HCT116 (cell line): ENCODE measurements around the gene KNSTRN. TPM values are rescaled to one million over a fixed set of nuclear protein-coding genes. Genes with fewer than 3 reads are reported as not detected.

Source experiments
- ATAC-seq: fragments of 200-7000 bp; cut with Tn5 transposase; 2 replicates; pipeline ENCODE4 v1.9.1; 2020; ENCODE audit warnings: mild to moderate bottlenecking, moderate library complexity
- BruUV-seq: library from RNA; stranded (reverse); fragments of 400-500 nt; replicated peaks from 2 replicates; lab custom pipeline; 2021; lab: Mats Ljungman, UMichigan
- CTCF ChIA-PET: fragments of 300-600 bp; sonication (Branson Sonifier 250); formaldehyde crosslinking; loops from one replicate; lab custom pipeline; 2021; ENCODE audit warnings: antibody characterized with exemption; lab: Charles Lee
- POLR2A ChIA-PET: fragments of 300-600, 350-600 bp; sonication (Branson Sonifier 250); formaldehyde crosslinking; loops from one replicate; lab custom pipeline; 2021; ENCODE audit warnings: antibody characterized with exemption; lab: Charles Lee
- RAD21 ChIA-PET, 2 experiments: fragments of 300-600 bp; sonication (Branson Sonifier 250); formaldehyde crosslinking; loops; one replicate each; lab custom pipeline; 2023; ENCODE audit warnings: low total read pairs in 2 of 2; ENCODE audit not compliant: uncharacterized antibody in 2 of 2, unreplicated experiment in 2 of 2, low non-redundant PET in 1 of 2; lab: Charles Lee
- DNase-seq: peaks from one replicate; pipeline ENCODE4 v3.0.0-alpha.2; 2010; ENCODE audit warnings: low read depth, low spot score
- H2AFZ ChIP-seq: fragments of 200-600 bp; shearing (Covaris generic), sonication (generic); 2 replicates; pipeline ENCODE4 v1.6.1; 2017; ENCODE audit warnings: low read depth, mixed run types, mixed read lengths, antibody characterized with exemption, low read length; ENCODE audit not compliant: poor library complexity, severe bottlenecking
- H3K27ac ChIP-seq: 2 replicates; pipeline ENCODE4 v1.5.1; 2012; ENCODE audit warnings: low read depth, low read length
- H3K27me3 ChIP-seq: fragments of 200-600 bp; sonication (generic); 2 replicates; pipeline ENCODE4 v1.6.1; 2016; ENCODE audit warnings: mixed run types, low read length, mixed read lengths; ENCODE audit not compliant: insufficient read depth
- H3K36me3 ChIP-seq, 2 experiments: fragments of 200-500 bp in 1 of 2; fragments of 200-600 bp in 1 of 2; sonication (Bioruptor generic) in 1 of 2; sonication (generic) in 1 of 2; 2 replicates each; pipeline versions ENCODE4 v1.5.1 to v1.6.1; 2014 to 2016; ENCODE audit warnings: low read length in 2 of 2, inconsistent platforms in 1 of 2, mixed read lengths in 1 of 2, mixed run types in 1 of 2; ENCODE audit not compliant: insufficient read depth in 2 of 2, control insufficient read depth in 1 of 2
- H3K4me1 ChIP-seq, 2 experiments: fragments of 200-600 bp in 1 of 2; sonication (generic) in 1 of 2; 2 replicates each; pipeline versions ENCODE4 v1.5.1 to v1.6.1; 2012 to 2017; ENCODE audit warnings: low read length in 2 of 2, inconsistent platforms in 1 of 2, mild to moderate bottlenecking in 1 of 2, mixed read lengths in 1 of 2, mixed run types in 1 of 2, moderate library complexity in 1 of 2; ENCODE audit not compliant: insufficient read depth in 2 of 2, control insufficient read depth in 1 of 2
- H3K4me2 ChIP-seq: fragments of 200-600 bp; sonication (generic); 2 replicates; pipeline ENCODE4 v1.6.1; 2017; ENCODE audit warnings: mixed run types, low read length, mixed read lengths
- H3K4me3 ChIP-seq, 2 experiments: fragments of 200-600 bp in 1 of 2; sonication (generic) in 1 of 2; replicated peaks in 1 of 2; 2 replicates each; pipeline ENCODE4 v1.5.1; 2011 to 2016; ENCODE audit warnings: low read length in 2 of 2, control low read depth in 1 of 2, low read depth in 1 of 2, mild to moderate bottlenecking in 1 of 2, mixed read lengths in 1 of 2, mixed run types in 1 of 2
- H3K79me2 ChIP-seq: fragments of 200-600 bp; sonication (generic); 2 replicates; pipeline ENCODE4 v1.6.1; 2017; ENCODE audit warnings: mild to moderate bottlenecking, mixed run types, low read length, moderate library complexity, mixed read lengths; ENCODE audit not compliant: insufficient read depth
- H3K9ac ChIP-seq: fragments of 200-600 bp; sonication (generic); 2 replicates; pipeline ENCODE4 v1.6.1; 2016; ENCODE audit warnings: low read length, mixed read lengths
- H3K9me2 ChIP-seq: fragments of 200-600 bp; sonication (generic), shearing (Covaris generic); 2 replicates; pipeline ENCODE4 v1.6.1; 2017; ENCODE audit warnings: mixed run types, mild to moderate bottlenecking, moderate library complexity; ENCODE audit not compliant: insufficient read depth
- H3K9me3 ChIP-seq, 2 experiments: fragments of 200-500 bp in 1 of 2; fragments of 200-600 bp in 1 of 2; sonication (Bioruptor generic) in 1 of 2; sonication (generic) in 1 of 2; 2 replicates each; pipeline ENCODE4 v1.6.1; 2014 to 2017; ENCODE audit warnings: low read length in 2 of 2, mixed read lengths in 2 of 2, inconsistent platforms in 1 of 2, low read depth in 1 of 2, mild to moderate bottlenecking in 1 of 2, mixed run types in 1 of 2, moderate library complexity in 1 of 2; ENCODE audit not compliant: control insufficient read depth in 1 of 2, insufficient read depth in 1 of 2
- H4K20me1 ChIP-seq: fragments of 200-600 bp; sonication (generic), shearing (Covaris generic); 2 replicates; pipeline ENCODE4 v1.6.1; 2017; ENCODE audit warnings: mixed run types, mild to moderate bottlenecking, moderate library complexity; ENCODE audit not compliant: insufficient read depth
- CEBPB ChIP-seq: IDR thresholded peaks from 2 replicates; pipeline ENCODE4 v1.6.1; 2012; ENCODE audit warnings: low read depth
- EGR1 ChIP-seq: IDR thresholded peaks from 2 replicates; pipeline ENCODE4 v1.6.1; 2012; ENCODE audit warnings: low read depth
- EZH2phosphoT487 ChIP-seq: fragments of 200-600 bp; IDR thresholded peaks from 2 replicates; pipeline ENCODE4 v1.6.1; 2018; ENCODE audit warnings: antibody characterized with exemption, borderline replicate concordance
- FOSL1 ChIP-seq: IDR thresholded peaks from 2 replicates; pipeline ENCODE4 v1.6.1; 2012; ENCODE audit warnings: low read depth
- JUND ChIP-seq: IDR thresholded peaks from 2 replicates; pipeline ENCODE4 v1.6.1; 2012
- POLR2AphosphoS5 ChIP-seq: IDR thresholded peaks from 2 replicates; pipeline ENCODE4 v1.6.1; 2011; ENCODE audit warnings: mild to moderate bottlenecking, low read depth, low read length, moderate library complexity
- RAD21 ChIP-seq: IDR thresholded peaks from 2 replicates; pipeline ENCODE4 v1.6.1; 2012; ENCODE audit warnings: low read depth, mild to moderate bottlenecking
- SP1 ChIP-seq: IDR thresholded peaks from 2 replicates; pipeline ENCODE4 v1.6.1; 2012; ENCODE audit warnings: low read depth
- TCF7L2 ChIP-seq: IDR thresholded peaks from 2 replicates; pipeline ENCODE4 v1.7.0; 2011; ENCODE audit warnings: borderline replicate concordance, inconsistent platforms; ENCODE audit not compliant: insufficient read depth, insufficient read length; ENCODE audit errors: extremely low read depth
- YY1 ChIP-seq: IDR thresholded peaks from 2 replicates; pipeline ENCODE4 v1.6.1; 2011; ENCODE audit warnings: low read length, low read depth, moderate library complexity, mild to moderate bottlenecking; ENCODE audit not compliant: insufficient replicate concordance; ENCODE audit errors: extremely low read depth
- ZFX ChIP-seq: fragments of 450-650 bp; IDR thresholded peaks from 2 replicates; pipeline ENCODE4 v1.6.1; 2017
- intact Hi-C: fragments of 100-400 bp; cut with micrococcal nuclease; formaldehyde crosslinking; loops from 2 replicates; pipeline ENCODE4 v1.10.0; 2022
- total RNA-seq: library from RNA; stranded (reverse); gene quantifications from one replicate; pipeline ENCODE4 v1.2.1, GENCODE V29; 2021; ENCODE audit not compliant: unreplicated experiment
- TF ChIP-seq, protein P1 (sequence below): IDR thresholded peaks from 2 replicates; pipeline ENCODE4 v1.6.1; 2011; ENCODE audit warnings: mild to moderate bottlenecking, low read length, moderate library complexity; ENCODE audit not compliant: insufficient replicate concordance; ENCODE audit errors: extremely low read depth
- TF ChIP-seq, protein P2 (sequence below): IDR thresholded peaks from 2 replicates; pipeline ENCODE4 v1.6.1; 2012

The KNSTRN gene
- total RNA-seq, 1 experiment from 2014 or later, result 84.1 TPM

DNA sequence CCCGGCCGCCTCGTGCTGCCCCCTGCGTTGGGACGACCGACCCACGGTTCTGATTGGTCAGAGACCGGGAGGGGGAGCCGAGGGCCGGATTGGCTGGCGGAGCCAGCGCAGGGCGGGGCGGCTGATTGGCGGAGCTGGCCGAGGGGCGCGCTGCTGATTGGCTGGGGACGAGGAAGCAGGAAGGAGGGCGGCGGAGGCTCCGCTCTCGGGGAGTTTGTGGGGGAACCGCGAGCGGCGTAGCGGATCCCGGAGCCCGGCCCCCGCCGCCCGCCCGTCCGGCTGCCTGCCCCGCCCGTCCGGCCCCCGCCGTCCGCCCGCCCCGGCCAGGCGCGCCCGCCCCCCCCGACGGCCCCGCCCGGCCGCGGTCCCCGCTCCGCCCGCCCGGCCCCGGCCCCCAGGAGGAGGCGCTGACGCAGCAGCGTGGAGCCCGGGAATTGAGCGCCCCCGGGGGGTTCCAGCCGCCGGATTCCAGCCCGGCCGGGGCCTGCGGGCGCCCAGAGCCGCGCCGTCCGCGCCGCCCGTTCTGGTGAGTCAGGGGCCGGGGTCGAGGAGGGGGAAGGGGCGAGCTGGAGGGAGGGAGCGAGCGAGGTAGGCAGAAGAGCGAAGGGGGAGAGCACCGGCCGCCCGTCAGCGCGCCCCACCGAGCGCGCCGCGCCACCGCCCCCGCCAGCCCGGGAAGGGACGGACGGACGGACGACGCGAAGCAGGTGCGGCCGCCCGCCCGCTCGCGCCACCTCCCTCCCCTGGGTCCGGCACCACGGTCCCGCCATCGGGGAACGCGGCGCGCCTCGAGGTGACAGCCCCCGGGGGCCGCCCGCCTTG, 58.4 kb downstream of the KNSTRN start, which contains the start of gene BAHD1:
Gene BAHD1, plus strand, starts transcription at position 211 of the 822 bp plus-strand sequence. CDS start 17,512 bp downstream, outside the sequence.
- Histone ChIP-seq H3K79me2 (peaks cover 44% of the 10 kb centered on the region), H3K27me3 (no peaks in the 10 kb centered on the region), H3K4me1 (peaks cover 10 to 26% of the 10 kb centered on the region in 2 experiments), H2AFZ (no peak within 1 kb of the TSS), H4K20me1 (no peaks in the 10 kb centered on the region), H3K27ac (peak within 1 kb of the TSS; percentile 71; the same call in 1 of the 2 replicates), H3K4me2 (peak within 1 kb of the TSS; percentile 97), H3K4me3 (peak within 1 kb of the TSS; percentile 60 to 72), H3K36me3 (no peaks in the 10 kb centered on the region), H3K9ac (peak within 1 kb of the TSS; percentile 79), H3K9me3 (no peaks in the 10 kb centered on the region), H3K9me2 (no peaks in the 10 kb centered on the region)
- TF ChIP-seq EGR1 (no peak), TCF7L2 (no peak), CEBPB (no peak), RAD21 (no peak), JUND (no peak), EZH2phosphoT487 (no peak), SP1 (peak; percentile 62), FOSL1 (no peak), POLR2AphosphoS5 (no peak; the same call in 1 of the 2 replicates), YY1 (no peak), ZFX (peak; percentile 43; the same call in 1 of the 2 replicates)
- TF ChIP-seq, protein P1, sequence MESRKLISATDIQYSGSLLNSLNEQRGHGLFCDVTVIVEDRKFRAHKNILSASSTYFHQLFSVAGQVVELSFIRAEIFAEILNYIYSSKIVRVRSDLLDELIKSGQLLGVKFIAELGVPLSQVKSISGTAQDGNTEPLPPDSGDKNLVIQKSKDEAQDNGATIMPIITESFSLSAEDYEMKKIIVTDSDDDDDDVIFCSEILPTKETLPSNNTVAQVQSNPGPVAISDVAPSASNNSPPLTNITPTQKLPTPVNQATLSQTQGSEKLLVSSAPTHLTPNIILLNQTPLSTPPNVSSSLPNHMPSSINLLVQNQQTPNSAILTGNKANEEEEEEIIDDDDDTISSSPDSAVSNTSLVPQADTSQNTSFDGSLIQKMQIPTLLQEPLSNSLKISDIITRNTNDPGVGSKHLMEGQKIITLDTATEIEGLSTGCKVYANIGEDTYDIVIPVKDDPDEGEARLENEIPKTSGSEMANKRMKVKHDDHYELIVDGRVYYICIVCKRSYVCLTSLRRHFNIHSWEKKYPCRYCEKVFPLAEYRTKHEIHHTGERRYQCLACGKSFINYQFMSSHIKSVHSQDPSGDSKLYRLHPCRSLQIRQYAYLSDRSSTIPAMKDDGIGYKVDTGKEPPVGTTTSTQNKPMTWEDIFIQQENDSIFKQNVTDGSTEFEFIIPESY, result no peak
- TF ChIP-seq, protein P2, sequence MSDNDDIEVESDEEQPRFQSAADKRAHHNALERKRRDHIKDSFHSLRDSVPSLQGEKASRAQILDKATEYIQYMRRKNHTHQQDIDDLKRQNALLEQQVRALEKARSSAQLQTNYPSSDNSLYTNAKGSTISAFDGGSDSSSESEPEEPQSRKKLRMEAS, result peak; percentile 72
- ChIA-PET CTCF (interaction anchor here (1.0 to 1.5 kb wide), 3 partner anchors 14 to 451 kb away, joined by 3 to 4 read pairs (median 3); no protein-coding TSS in a partner anchor), POLR2A (interaction anchor here (1.0 to 1.4 kb wide), 3 partner anchors 20 to 174 kb away, joined by 3 to 6 read pairs (median 3); partner anchors contain the start of gene IVD), RAD21 (no interaction called here)
- ATAC-seq (peak; percentile 92), DNase-seq (peak; percentile 77)
- BruUV-seq, result no TSS peak
- intact Hi-C loops, result no loop called here
